GM12873 (cell line): ENCODE measurements around the gene SLC22A23.

ENCODE experiments used
- TF ChIP-seq, protein P1 (sequence below): IDR thresholded peaks from 2 replicates; pipeline ENCODE4 v1.5.1; 2012; ENCODE audit warnings: low read depth, mild to moderate bottlenecking, moderate library complexity, low read length, control low read depth; ENCODE audit not compliant: insufficient read depth; ENCODE audit errors: missing control alignments

SLC22A23 gene

GRCh38 chr6:3398165-3398562, 58.7 kb downstream of the SLC22A23 start:
- TF ChIP-seq, protein P1, sequence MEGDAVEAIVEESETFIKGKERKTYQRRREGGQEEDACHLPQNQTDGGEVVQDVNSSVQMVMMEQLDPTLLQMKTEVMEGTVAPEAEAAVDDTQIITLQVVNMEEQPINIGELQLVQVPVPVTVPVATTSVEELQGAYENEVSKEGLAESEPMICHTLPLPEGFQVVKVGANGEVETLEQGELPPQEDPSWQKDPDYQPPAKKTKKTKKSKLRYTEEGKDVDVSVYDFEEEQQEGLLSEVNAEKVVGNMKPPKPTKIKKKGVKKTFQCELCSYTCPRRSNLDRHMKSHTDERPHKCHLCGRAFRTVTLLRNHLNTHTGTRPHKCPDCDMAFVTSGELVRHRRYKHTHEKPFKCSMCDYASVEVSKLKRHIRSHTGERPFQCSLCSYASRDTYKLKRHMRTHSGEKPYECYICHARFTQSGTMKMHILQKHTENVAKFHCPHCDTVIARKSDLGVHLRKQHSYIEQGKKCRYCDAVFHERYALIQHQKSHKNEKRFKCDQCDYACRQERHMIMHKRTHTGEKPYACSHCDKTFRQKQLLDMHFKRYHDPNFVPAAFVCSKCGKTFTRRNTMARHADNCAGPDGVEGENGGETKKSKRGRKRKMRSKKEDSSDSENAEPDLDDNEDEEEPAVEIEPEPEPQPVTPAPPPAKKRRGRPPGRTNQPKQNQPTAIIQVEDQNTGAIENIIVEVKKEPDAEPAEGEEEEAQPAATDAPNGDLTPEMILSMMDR, result no peak

GRCh38 chr6:3397229-3398164, 59.4 kb downstream of the SLC22A23 start:
- TF ChIP-seq, protein P1, result no peak

GRCh38 chr6:3396503-3397180, 60.2 kb downstream of the SLC22A23 start:
- TF ChIP-seq, protein P1, result no peak

- TF ChIP-seq, protein P1, result no peak
Observed at GRCh38 chr6:3394671-3395070, 62.2 kb downstream of the SLC22A23 start.

- TF ChIP-seq, protein P1, result no peak
Observed at GRCh38 chr6:3393836-3394202, 63.0 kb downstream of the SLC22A23 start.

GRCh38 chr6:3392930-3393835, 63.7 kb downstream of the SLC22A23 start:
- TF ChIP-seq, protein P1, result no peak
